HCT116 (cell line): ENCODE results near the gene ALPL. TPM values are rescaled to one million over a fixed set of nuclear protein-coding genes. Genes with fewer than 3 reads are reported as not detected.

Experiments
- ATAC-seq: fragments of 200-7000 bp; cut with Tn5 transposase; 2 replicates; pipeline ENCODE4 v1.9.1; 2020; ENCODE audit warnings: mild to moderate bottlenecking, moderate library complexity
- BruUV-seq: library from RNA; stranded (reverse); fragments of 400-500 nt; replicated peaks from 2 replicates; lab custom pipeline; 2021; lab: Mats Ljungman, UMichigan
- CTCF ChIA-PET: fragments of 300-600 bp; sonication (Branson Sonifier 250); formaldehyde crosslinking; loops from one replicate; lab custom pipeline; 2021; ENCODE audit warnings: antibody characterized with exemption; lab: Charles Lee
- POLR2A ChIA-PET: fragments of 300-600, 350-600 bp; sonication (Branson Sonifier 250); formaldehyde crosslinking; loops from one replicate; lab custom pipeline; 2021; ENCODE audit warnings: antibody characterized with exemption; lab: Charles Lee
- RAD21 ChIA-PET, 2 experiments: fragments of 300-600 bp; sonication (Branson Sonifier 250); formaldehyde crosslinking; loops; one replicate each; lab custom pipeline; 2023; ENCODE audit warnings: low total read pairs in 2 of 2; ENCODE audit not compliant: uncharacterized antibody in 2 of 2, unreplicated experiment in 2 of 2, low non-redundant PET in 1 of 2; lab: Charles Lee
- DNase-seq: peaks from one replicate; pipeline ENCODE4 v3.0.0-alpha.2; 2010; ENCODE audit warnings: low read depth, low spot score
- H2AFZ ChIP-seq: fragments of 200-600 bp; shearing (Covaris generic), sonication (generic); 2 replicates; pipeline ENCODE4 v1.6.1; 2017; ENCODE audit warnings: low read depth, mixed run types, mixed read lengths, antibody characterized with exemption, low read length; ENCODE audit not compliant: poor library complexity, severe bottlenecking
- H3K27ac ChIP-seq: 2 replicates; pipeline ENCODE4 v1.5.1; 2012; ENCODE audit warnings: low read depth, low read length
- H3K27me3 ChIP-seq: fragments of 200-600 bp; sonication (generic); 2 replicates; pipeline ENCODE4 v1.6.1; 2016; ENCODE audit warnings: mixed run types, low read length, mixed read lengths; ENCODE audit not compliant: insufficient read depth
- H3K36me3 ChIP-seq, 2 experiments: fragments of 200-500 bp in 1 of 2; fragments of 200-600 bp in 1 of 2; sonication (Bioruptor generic) in 1 of 2; sonication (generic) in 1 of 2; 2 replicates each; pipeline versions ENCODE4 v1.5.1 to v1.6.1; 2014 to 2016; ENCODE audit warnings: low read length in 2 of 2, inconsistent platforms in 1 of 2, mixed read lengths in 1 of 2, mixed run types in 1 of 2; ENCODE audit not compliant: insufficient read depth in 2 of 2, control insufficient read depth in 1 of 2
- H3K4me1 ChIP-seq, 2 experiments: fragments of 200-600 bp in 1 of 2; sonication (generic) in 1 of 2; 2 replicates each; pipeline versions ENCODE4 v1.5.1 to v1.6.1; 2012 to 2017; ENCODE audit warnings: low read length in 2 of 2, inconsistent platforms in 1 of 2, mild to moderate bottlenecking in 1 of 2, mixed read lengths in 1 of 2, mixed run types in 1 of 2, moderate library complexity in 1 of 2; ENCODE audit not compliant: insufficient read depth in 2 of 2, control insufficient read depth in 1 of 2
- H3K4me2 ChIP-seq: fragments of 200-600 bp; sonication (generic); 2 replicates; pipeline ENCODE4 v1.6.1; 2017; ENCODE audit warnings: mixed run types, low read length, mixed read lengths
- H3K4me3 ChIP-seq, 2 experiments: fragments of 200-600 bp in 1 of 2; sonication (generic) in 1 of 2; replicated peaks in 1 of 2; 2 replicates each; pipeline ENCODE4 v1.5.1; 2011 to 2016; ENCODE audit warnings: low read length in 2 of 2, control low read depth in 1 of 2, low read depth in 1 of 2, mild to moderate bottlenecking in 1 of 2, mixed read lengths in 1 of 2, mixed run types in 1 of 2
- H3K79me2 ChIP-seq: fragments of 200-600 bp; sonication (generic); 2 replicates; pipeline ENCODE4 v1.6.1; 2017; ENCODE audit warnings: mild to moderate bottlenecking, mixed run types, low read length, moderate library complexity, mixed read lengths; ENCODE audit not compliant: insufficient read depth
- H3K9ac ChIP-seq: fragments of 200-600 bp; sonication (generic); 2 replicates; pipeline ENCODE4 v1.6.1; 2016; ENCODE audit warnings: low read length, mixed read lengths
- H3K9me2 ChIP-seq: fragments of 200-600 bp; sonication (generic), shearing (Covaris generic); 2 replicates; pipeline ENCODE4 v1.6.1; 2017; ENCODE audit warnings: mixed run types, mild to moderate bottlenecking, moderate library complexity; ENCODE audit not compliant: insufficient read depth
- H3K9me3 ChIP-seq, 2 experiments: fragments of 200-500 bp in 1 of 2; fragments of 200-600 bp in 1 of 2; sonication (Bioruptor generic) in 1 of 2; sonication (generic) in 1 of 2; 2 replicates each; pipeline ENCODE4 v1.6.1; 2014 to 2017; ENCODE audit warnings: low read length in 2 of 2, mixed read lengths in 2 of 2, inconsistent platforms in 1 of 2, low read depth in 1 of 2, mild to moderate bottlenecking in 1 of 2, mixed run types in 1 of 2, moderate library complexity in 1 of 2; ENCODE audit not compliant: control insufficient read depth in 1 of 2, insufficient read depth in 1 of 2
- H4K20me1 ChIP-seq: fragments of 200-600 bp; sonication (generic), shearing (Covaris generic); 2 replicates; pipeline ENCODE4 v1.6.1; 2017; ENCODE audit warnings: mixed run types, mild to moderate bottlenecking, moderate library complexity; ENCODE audit not compliant: insufficient read depth
- CEBPB ChIP-seq: IDR thresholded peaks from 2 replicates; pipeline ENCODE4 v1.6.1; 2012; ENCODE audit warnings: low read depth
- ELF1 ChIP-seq: IDR thresholded peaks from 2 replicates; pipeline ENCODE4 v1.6.1; 2012; ENCODE audit warnings: low read depth, borderline replicate concordance
- EZH2phosphoT487 ChIP-seq: fragments of 200-600 bp; IDR thresholded peaks from 2 replicates; pipeline ENCODE4 v1.6.1; 2018; ENCODE audit warnings: antibody characterized with exemption, borderline replicate concordance
- POLR2AphosphoS5 ChIP-seq: IDR thresholded peaks from 2 replicates; pipeline ENCODE4 v1.6.1; 2011; ENCODE audit warnings: mild to moderate bottlenecking, low read depth, low read length, moderate library complexity
- RAD21 ChIP-seq: IDR thresholded peaks from 2 replicates; pipeline ENCODE4 v1.6.1; 2012; ENCODE audit warnings: low read depth, mild to moderate bottlenecking
- REST ChIP-seq: IDR thresholded peaks from 2 replicates; pipeline ENCODE4 v1.6.1; 2012; ENCODE audit warnings: low read depth
- SIN3A ChIP-seq: IDR thresholded peaks from 2 replicates; pipeline ENCODE4 v1.6.1; 2012; ENCODE audit warnings: low read depth
- SRF ChIP-seq: IDR thresholded peaks from 2 replicates; pipeline ENCODE4 v1.6.1; 2012; ENCODE audit warnings: low read depth
- TCF7L2 ChIP-seq: IDR thresholded peaks from 2 replicates; pipeline ENCODE4 v1.7.0; 2011; ENCODE audit warnings: borderline replicate concordance, inconsistent platforms; ENCODE audit not compliant: insufficient read depth, insufficient read length; ENCODE audit errors: extremely low read depth
- ZBTB33 ChIP-seq: IDR thresholded peaks from 2 replicates; pipeline ENCODE4 v1.6.1; 2011; ENCODE audit warnings: mild to moderate bottlenecking, low read length, moderate library complexity; ENCODE audit not compliant: insufficient replicate concordance; ENCODE audit errors: extremely low read depth
- ZFX ChIP-seq: fragments of 450-650 bp; IDR thresholded peaks from 2 replicates; pipeline ENCODE4 v1.6.1; 2017
- ZNF274 ChIP-seq: fragments of 200-500 bp; sonication (Bioruptor generic); IDR thresholded peaks from 2 replicates; pipeline ENCODE4 v1.6.1; 2014; ENCODE audit warnings: mild to moderate bottlenecking, low read depth, low read length, inconsistent platforms
- intact Hi-C: fragments of 100-400 bp; cut with micrococcal nuclease; formaldehyde crosslinking; loops from 2 replicates; pipeline ENCODE4 v1.10.0; 2022
- total RNA-seq: library from RNA; stranded (reverse); gene quantifications from one replicate; pipeline ENCODE4 v1.2.1, GENCODE V29; 2021; ENCODE audit not compliant: unreplicated experiment

The ALPL gene
- total RNA-seq, 1 experiment from 2014 or later, result 0.61 TPM

- no peak for ATAC-seq
- Histone ChIP-seq H3K27ac (no peak overlapping the region), H3K9me3 (no peaks in the 10 kb centered on the region), H3K4me1 (peaks cover 25 to 42% of the 10 kb centered on the region in 2 experiments), H4K20me1 (no peaks in the 10 kb centered on the region), H3K27me3 (no peaks in the 10 kb centered on the region), H3K36me3 (no peaks in the 10 kb centered on the region), H3K4me2 (no peak overlapping the region), H2AFZ (no peak overlapping the region), H3K79me2 (no peaks in the 10 kb centered on the region), H3K9me2 (no peaks in the 10 kb centered on the region), H3K9ac (no peak overlapping the region), H3K4me3 (no peak overlapping the region)
- intact Hi-C loops, result no loop called here
- CTCF ChIA-PET, result no interaction called here
- BruUV-seq, result no TSS peak
- no peak for DNase-seq
- no peak for TF ChIP-seq REST
- TF ChIP-seq TCF7L2, result no peak
- no peak for TF ChIP-seq ELF1
- no peak for TF ChIP-seq SRF
- no peak for TF ChIP-seq ZBTB33
- no peak for TF ChIP-seq RAD21
- TF ChIP-seq SIN3A, result no peak
- no peak for TF ChIP-seq POLR2AphosphoS5
- no peak for TF ChIP-seq CEBPB
- no peak for TF ChIP-seq EZH2phosphoT487
- no peak for TF ChIP-seq ZFX
- TF ChIP-seq ZNF274, result no peak
- POLR2A ChIA-PET, result no interaction called here
- RAD21 ChIA-PET, result interaction anchor here in 1 of 2 experiments (0.7 kb wide), 1 partner anchor 191 kb away, joined by 3 read pairs; no protein-coding TSS in a partner anchor
These were observed 81.7 kb downstream of the ALPL start for GRCh38 chr1:21590934-21591333.
